WTC11 (cell line): ENCODE data around the gene CELA3A.
"Not testable (repeated sequence)": the region's sequence is repeated elsewhere in the genome, so short reads cannot be mapped to it uniquely, and the experiment has no call there.

Experiments used
- GTF2I ChIP-seq: fragments of 250-450 bp; sonication (Bioruptor Pico); conservative IDR thresholded peaks from 2 replicates; pipeline ENCODE4 v1.4.0; 2021; ENCODE audit warnings: mild to moderate bottlenecking
- TEAD1 ChIP-seq: sonication (generic); formaldehyde crosslinking; IDR thresholded peaks from 2 replicates; pipeline ENCODE4 v1.8.0; 2022; ENCODE audit warnings: mild to moderate bottlenecking, missing genetic modification reagents
- TEAD4 ChIP-seq: sonication (generic); formaldehyde crosslinking; IDR thresholded peaks from 2 replicates; pipeline ENCODE4 v1.8.0; 2022; ENCODE audit warnings: mild to moderate bottlenecking, missing genetic modification reagents
- ZNF263 ChIP-seq: sonication (generic); formaldehyde crosslinking; IDR thresholded peaks from 2 replicates; pipeline ENCODE4 v1.8.1; 2022; ENCODE audit warnings: low read depth, mild to moderate bottlenecking, moderate library complexity, missing genetic modification reagents
- TF ChIP-seq, protein P1 (sequence below): fragments of 200-600 bp; IDR thresholded peaks from 2 replicates; pipeline ENCODE4 v1.8.0; 2022; ENCODE audit warnings: antibody characterized with exemption
- TF ChIP-seq, protein P2 (sequence below): sonication (generic); formaldehyde crosslinking; IDR thresholded peaks from 2 replicates; pipeline ENCODE4 v1.8.1; 2023; ENCODE audit warnings: mild to moderate bottlenecking, missing genetic modification reagents
- TF ChIP-seq, protein P3 (sequence below): sonication (generic); formaldehyde crosslinking; IDR thresholded peaks from 2 replicates; pipeline ENCODE4 v1.8.0; 2022; ENCODE audit warnings: mild to moderate bottlenecking, missing genetic modification reagents
- TF ChIP-seq, protein P4 (sequence below): fragments of 250-450 bp; sonication (Bioruptor Pico); IDR thresholded peaks from 2 replicates; pipeline ENCODE4 v1.9.0; 2021; ENCODE audit warnings: mild to moderate bottlenecking, borderline replicate concordance

DNA sequence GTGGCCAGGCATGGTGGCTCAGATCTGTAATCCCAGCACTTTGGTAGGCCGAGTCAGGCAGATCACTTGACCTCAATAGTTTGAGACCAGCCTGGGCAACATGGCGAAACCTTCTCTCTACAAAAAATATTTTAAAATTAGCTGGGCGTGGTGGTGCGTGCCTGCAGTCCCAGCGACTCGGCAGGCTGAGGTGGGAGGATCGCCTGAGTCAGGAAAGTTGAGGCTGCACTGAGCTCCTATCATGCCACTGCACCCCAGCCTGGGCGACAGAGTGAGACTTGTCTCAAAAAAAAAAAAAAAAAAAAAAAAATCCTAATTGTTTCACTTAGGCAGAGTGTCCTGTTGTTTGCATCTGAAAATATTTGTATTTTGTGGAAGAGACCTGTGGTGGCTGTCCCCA lies 6.7 kb upstream of the CELA3A start:
- TF ChIP-seq, protein P1, sequence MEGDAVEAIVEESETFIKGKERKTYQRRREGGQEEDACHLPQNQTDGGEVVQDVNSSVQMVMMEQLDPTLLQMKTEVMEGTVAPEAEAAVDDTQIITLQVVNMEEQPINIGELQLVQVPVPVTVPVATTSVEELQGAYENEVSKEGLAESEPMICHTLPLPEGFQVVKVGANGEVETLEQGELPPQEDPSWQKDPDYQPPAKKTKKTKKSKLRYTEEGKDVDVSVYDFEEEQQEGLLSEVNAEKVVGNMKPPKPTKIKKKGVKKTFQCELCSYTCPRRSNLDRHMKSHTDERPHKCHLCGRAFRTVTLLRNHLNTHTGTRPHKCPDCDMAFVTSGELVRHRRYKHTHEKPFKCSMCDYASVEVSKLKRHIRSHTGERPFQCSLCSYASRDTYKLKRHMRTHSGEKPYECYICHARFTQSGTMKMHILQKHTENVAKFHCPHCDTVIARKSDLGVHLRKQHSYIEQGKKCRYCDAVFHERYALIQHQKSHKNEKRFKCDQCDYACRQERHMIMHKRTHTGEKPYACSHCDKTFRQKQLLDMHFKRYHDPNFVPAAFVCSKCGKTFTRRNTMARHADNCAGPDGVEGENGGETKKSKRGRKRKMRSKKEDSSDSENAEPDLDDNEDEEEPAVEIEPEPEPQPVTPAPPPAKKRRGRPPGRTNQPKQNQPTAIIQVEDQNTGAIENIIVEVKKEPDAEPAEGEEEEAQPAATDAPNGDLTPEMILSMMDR: not testable (repeated sequence)
- not testable (repeated sequence) for TF ChIP-seq GTF2I; TEAD4 (CRISPR knock-in tag); TEAD1 (CRISPR knock-in tag); ZNF263 (CRISPR knock-in tag)
- TF ChIP-seq, protein P2, sequence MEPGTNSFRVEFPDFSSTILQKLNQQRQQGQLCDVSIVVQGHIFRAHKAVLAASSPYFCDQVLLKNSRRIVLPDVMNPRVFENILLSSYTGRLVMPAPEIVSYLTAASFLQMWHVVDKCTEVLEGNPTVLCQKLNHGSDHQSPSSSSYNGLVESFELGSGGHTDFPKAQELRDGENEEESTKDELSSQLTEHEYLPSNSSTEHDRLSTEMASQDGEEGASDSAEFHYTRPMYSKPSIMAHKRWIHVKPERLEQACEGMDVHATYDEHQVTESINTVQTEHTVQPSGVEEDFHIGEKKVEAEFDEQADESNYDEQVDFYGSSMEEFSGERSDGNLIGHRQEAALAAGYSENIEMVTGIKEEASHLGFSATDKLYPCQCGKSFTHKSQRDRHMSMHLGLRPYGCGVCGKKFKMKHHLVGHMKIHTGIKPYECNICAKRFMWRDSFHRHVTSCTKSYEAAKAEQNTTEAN: not testable (repeated sequence)
- TF ChIP-seq, protein P3, sequence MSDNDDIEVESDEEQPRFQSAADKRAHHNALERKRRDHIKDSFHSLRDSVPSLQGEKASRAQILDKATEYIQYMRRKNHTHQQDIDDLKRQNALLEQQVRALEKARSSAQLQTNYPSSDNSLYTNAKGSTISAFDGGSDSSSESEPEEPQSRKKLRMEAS (CRISPR knock-in tag): not testable (repeated sequence)
- TF ChIP-seq, protein P4, sequence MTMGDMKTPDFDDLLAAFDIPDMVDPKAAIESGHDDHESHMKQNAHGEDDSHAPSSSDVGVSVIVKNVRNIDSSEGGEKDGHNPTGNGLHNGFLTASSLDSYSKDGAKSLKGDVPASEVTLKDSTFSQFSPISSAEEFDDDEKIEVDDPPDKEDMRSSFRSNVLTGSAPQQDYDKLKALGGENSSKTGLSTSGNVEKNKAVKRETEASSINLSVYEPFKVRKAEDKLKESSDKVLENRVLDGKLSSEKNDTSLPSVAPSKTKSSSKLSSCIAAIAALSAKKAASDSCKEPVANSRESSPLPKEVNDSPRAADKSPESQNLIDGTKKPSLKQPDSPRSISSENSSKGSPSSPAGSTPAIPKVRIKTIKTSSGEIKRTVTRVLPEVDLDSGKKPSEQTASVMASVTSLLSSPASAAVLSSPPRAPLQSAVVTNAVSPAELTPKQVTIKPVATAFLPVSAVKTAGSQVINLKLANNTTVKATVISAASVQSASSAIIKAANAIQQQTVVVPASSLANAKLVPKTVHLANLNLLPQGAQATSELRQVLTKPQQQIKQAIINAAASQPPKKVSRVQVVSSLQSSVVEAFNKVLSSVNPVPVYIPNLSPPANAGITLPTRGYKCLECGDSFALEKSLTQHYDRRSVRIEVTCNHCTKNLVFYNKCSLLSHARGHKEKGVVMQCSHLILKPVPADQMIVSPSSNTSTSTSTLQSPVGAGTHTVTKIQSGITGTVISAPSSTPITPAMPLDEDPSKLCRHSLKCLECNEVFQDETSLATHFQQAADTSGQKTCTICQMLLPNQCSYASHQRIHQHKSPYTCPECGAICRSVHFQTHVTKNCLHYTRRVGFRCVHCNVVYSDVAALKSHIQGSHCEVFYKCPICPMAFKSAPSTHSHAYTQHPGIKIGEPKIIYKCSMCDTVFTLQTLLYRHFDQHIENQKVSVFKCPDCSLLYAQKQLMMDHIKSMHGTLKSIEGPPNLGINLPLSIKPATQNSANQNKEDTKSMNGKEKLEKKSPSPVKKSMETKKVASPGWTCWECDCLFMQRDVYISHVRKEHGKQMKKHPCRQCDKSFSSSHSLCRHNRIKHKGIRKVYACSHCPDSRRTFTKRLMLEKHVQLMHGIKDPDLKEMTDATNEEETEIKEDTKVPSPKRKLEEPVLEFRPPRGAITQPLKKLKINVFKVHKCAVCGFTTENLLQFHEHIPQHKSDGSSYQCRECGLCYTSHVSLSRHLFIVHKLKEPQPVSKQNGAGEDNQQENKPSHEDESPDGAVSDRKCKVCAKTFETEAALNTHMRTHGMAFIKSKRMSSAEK (CRISPR knock-in tag): not testable (repeated sequence)
